ENCODE measurements around the gene ISL2.

ISL2 gene

GRCh38 chr15:76391309-76391708 is 54.7 kb downstream of the ISL2 start:
- H3K36me3 ChIP-seq (ENCODE audit: control insufficient read depth, insufficient read depth, low read length) = no peaks in the 10 kb centered on the region
- no peaks in the 10 kb centered on the region for H3K9me3 ChIP-seq (ENCODE audit: control insufficient read depth, low read length)
- peaks cover 4% of the 10 kb centered on the region for H3K4me1 ChIP-seq (ENCODE audit: control insufficient read depth, insufficient read depth, low read length)
- H3K27me3 ChIP-seq (ENCODE audit: control insufficient read depth, insufficient read depth, low read length) = no peaks in the 10 kb centered on the region
- H3K9ac ChIP-seq (ENCODE audit: low read length) = no peak overlapping the region
- no peak overlapping the region for H3K4me3 ChIP-seq (ENCODE audit: low read length)

- H3K27me3 ChIP-seq (ENCODE audit: control insufficient read depth, insufficient read depth, low read length) = no peaks in the 10 kb centered on the region
- H3K4me1 ChIP-seq (ENCODE audit: control insufficient read depth, insufficient read depth, low read length) = peaks cover 4% of the 10 kb centered on the region
- H3K9ac ChIP-seq (ENCODE audit: low read length) = no peak overlapping the region
- no peaks in the 10 kb centered on the region for H3K36me3 ChIP-seq (ENCODE audit: control insufficient read depth, insufficient read depth, low read length)
- H3K4me3 ChIP-seq (ENCODE audit: low read length) = no peak overlapping the region
- no peaks in the 10 kb centered on the region for H3K9me3 ChIP-seq (ENCODE audit: control insufficient read depth, low read length)
These were observed 55.3 kb downstream of the ISL2 start for GRCh38 chr15:76391847-76392246.
